ENCODE measurements around the gene ZRANB2.

- TF ChIP-seq EZH2phosphoT487 (IDR thresholded peaks at IDR 0.05; ENCODE audit: borderline replicate concordance, low read depth, low read length) (no peak), CTCF (conservative IDR thresholded peaks at IDR 0.05; ENCODE audit: low read length) (no peak)
Measured at GRCh38 chr1:71054281-71054731, 26.5 kb downstream of the ZRANB2 start.
